ENCODE measurements around the gene ZNF184.
A peak's percentile ranks its signal among the peaks of the same experiment; 100 is the strongest.

ZNF184 gene

DNA sequence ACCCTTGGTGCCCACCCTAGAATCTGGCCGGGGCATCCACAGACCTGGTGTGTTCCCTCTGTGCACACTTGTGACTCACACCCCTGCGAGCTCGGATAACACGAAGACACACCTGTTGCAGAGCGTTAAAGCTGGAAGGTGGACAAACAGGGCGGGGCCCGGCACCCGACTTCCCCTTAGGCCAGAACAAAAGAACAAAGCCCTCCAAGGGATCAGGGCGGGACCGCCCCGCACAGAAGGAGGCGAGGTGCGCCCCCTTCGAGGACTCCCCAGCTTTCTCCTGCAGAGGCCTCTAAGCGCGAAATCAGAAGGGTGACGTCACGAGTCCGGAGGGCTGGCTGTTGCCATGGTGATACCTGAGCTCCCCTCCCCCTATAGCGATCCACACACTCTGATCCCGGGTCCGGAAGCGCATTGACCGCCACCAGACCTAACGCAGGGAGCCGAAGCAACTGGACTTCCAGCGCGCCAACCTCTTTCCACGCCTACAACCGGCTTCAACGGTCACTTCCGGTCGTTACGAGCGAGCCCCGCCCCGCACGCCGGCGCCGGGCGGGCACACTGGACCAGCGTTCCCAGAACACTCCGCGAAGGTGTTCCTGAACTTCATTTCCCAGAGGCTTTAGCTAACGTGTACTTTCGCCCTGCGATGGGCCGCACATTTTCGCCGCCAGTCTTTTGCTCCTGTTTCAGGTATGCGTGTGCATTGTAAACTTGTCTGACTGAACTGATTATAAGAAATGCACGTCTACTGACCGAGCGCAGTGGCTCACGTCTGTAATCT lies at the start of gene ZNF184:
TSS of gene ZNF184 (minus strand) at position 489 of the 784 bp plus-strand sequence. CDS start 811 bp downstream, outside the sequence.
- DNase-seq, result peak; percentile 86

DNA sequence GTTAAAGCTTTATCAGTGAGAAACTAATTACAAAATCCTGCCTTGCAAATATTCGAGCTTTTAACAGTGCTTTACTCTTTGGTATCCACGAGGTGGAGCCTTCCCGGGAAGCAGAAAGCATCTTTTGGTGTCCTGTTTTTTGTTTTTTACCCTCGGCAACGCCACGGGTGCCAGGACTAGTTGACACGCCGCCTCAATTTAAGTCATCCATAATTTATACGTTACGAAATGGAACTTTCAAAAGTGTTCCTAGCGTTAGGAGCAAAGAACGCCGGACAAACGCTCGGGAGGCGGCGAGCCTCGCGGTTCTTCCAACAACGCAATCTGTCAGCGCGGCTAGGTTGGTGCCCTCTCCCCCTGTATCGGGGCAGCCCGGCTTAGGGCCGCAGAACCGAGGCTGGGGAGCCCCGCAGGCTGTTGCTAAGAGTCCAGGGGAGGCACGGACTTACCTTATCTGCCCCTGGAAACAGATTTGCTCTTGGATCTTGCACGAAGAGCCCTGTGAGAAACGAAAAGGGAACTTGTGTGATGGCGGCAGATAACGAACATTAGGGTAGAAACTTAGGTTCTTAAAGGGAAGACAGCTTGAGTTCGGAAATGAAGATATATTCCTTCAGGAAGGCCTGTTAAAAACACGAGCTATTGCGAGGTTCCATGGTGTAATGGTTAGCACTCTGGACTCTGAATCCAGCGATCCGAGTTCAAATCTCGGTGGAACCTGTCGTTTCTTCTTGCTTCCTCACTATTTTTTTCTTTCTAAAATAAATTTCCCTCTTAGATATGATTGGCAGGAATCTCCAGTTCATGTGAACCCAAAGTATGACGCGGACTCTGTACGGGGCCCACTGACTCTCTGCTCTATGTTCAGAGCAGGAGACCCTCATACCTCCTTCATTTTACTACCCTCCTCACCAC lies 46.2 kb upstream of the ZNF184 start:
- peak; percentile 78 for DNase-seq

DNA sequence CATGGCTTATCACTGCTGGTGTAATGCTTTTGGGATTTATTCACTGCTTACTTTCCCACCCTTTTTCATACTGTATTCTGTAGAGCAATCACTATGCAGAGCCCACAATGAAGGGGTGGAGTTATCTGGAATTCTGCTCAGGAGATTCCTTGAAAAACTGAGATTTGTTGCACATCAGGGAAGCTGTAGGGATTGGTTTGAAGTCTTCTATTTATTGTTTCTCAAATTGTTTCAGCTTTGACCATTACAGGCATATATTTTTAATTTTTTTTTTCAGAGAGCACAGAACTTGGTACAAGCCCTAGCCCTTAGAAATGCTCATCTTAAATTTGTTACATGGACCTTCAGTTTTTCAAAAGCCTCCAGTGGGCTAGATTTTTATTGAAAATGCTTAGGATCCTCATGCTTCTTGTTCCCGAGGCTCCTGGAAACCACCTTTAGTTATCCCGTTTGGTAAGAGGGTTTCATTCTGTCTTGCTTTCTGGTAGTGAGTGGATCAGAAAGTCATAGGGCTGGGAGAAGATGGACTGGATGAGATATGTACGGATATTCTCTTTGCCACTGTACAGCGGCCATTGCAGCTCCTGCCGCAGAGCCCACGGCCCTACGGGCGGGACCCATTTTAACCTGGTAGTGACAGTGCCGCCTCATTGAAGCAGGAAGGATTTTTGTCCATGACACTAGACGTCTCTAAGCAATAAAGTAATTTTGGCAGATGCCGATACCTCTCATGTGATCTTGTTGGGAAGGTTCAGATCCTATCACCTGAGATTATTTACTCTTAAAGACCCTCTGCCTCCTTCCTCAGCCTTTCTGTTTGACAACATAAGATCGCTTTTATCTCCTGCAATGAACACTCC lies 45.3 kb upstream of the ZNF184 start:
- DNase-seq, result no peak

DNA sequence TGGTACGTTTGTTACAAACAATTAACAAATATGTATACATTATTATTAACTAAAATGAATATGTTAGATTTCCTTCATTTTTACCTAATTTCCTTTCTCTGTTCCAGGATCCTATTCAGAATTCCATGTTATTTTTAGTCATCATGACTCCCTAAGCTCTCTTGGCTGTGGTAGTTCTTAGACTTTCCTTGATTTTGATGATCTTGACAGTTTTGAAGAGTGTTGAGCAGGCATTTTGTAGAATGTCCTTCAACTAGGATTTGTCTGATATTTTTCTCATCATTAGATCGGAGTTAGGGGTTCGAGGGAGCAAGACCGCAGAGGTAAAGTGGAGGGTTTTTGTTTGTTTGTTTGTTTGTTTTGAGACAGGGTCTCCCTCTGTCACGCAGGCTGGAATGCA lies 44.3 kb upstream of the ZNF184 start:
- DNase-seq, result no peak

DNA sequence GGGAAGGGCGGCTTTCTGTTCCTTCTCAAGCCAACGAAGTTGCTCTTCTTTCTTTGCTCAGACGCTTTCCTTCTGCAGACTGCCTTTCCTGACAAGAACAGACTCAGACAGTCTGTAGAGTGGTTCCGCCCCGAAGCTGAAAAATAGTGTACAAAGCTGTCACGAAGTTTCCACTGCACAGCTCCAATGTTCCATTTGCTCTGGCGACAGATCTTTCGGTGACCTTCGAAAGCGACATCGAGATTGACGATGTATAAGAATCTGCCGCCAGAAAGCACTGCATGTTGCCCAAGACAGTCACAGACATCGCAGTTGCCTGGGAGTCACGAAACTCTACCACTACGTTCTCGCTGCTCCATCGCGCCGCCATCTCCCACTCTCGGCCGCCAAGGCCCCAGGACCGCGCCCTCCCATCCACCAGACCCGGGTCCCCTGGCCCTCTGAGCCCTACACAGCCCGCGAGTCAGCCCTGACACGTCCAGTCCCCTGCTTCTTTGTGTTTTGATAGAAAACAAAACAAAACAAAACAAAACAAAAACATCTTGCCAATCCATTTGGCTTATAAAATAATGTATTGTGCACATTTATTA lies 42.1 kb upstream of the ZNF184 start:
- DNase-seq, result no peak

DNA sequence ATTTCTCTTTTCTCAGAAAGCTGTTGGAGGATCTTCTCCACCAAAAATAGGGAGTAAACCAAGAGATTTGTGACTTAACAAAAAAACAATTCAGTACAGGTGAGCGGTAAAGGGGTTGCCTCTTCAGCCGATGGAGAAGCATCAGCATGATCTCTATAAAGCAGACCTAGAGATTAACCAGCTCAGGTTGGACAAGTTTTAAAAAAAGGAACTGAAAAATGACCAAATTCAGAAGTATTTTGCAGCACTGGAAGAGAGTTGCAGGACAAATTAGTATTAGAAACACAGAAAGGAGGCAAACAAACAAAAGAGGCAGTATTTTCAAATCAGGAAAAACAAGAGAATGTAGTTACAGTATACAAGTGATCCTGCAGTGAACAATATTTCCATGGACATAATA lies 39.6 kb upstream of the ZNF184 start:
- no peak for DNase-seq

DNA sequence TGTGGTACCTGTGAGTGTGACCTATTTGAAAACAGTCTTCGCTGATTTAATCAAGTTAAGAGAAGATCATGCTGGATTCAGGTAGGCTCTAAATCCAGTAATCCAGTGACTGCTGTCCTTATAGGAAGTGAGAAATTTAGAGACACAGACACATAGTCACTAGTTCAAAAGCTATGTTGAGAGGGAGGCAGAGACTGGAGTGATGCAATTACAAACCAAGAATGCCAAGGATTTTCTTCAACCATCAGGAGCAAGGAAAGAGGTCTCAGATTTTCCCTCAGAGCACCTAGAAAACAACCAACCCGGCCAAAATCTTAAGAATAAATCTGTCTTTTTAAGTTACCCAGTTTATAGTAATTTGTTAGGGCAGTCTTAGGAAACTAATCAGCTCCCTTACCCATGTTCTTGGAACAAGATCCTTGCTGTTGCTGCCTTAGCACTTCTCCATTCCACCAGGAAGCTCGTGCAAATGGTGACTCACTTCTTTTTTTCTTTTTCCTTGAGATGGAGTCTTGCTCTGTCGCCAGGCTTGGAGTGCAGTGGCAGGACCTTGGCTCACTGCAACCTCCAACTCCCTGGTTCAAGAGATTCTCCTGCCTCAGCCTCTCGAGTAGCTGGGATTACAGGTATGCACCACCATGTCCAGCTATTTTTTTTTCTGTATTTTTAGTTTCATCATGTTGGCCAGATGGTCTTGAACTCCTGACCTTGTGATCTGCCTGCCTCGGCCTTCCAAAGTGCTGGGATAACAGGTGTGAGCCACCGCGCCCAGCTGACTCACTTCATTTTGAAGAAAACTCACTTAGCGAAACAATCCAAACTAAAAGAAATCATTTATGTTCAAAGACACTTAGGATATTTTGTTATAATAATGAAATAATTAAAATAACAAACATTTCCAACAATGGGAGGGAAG lies 34.4 kb upstream of the ZNF184 start:
- no peak for DNase-seq

DNA sequence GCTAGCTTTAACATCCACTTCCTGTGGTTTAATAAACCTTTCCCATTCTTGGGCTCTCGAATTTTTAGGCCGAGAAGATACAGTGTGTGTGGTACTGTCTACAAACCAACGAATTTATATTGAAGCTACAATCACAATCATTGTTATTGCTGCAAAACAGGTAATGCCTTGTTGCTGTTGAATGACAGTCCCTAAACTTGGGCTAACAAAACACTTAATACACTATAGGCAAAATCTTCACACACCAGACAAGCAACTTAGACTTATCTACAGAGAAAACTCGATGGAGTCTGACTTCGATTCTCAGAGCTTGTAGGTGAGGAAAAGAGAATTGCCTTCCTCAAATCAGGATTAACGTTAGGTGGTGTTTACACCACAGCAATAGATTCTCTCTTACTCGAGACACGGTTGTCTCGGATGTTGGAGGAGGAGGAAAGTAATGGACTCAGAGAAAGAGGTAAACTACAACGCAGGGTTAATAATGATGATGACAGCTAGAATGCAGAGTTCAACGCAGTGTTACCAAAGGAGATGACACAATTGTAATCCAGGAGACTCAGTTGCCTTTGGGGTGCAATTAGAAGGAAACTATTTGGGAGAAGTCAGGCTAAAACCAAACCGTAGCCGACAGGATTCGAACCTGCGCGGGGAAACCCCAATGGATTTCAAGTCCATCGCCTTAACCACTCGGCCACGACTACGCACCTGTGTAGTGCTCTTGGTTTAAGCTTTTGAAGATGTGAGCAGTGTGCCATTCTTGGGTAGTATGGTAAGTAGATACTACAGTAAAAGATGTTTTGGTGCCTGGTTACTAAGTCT lies 32.5 kb upstream of the ZNF184 start:
- peak; percentile 54 for DNase-seq

DNA sequence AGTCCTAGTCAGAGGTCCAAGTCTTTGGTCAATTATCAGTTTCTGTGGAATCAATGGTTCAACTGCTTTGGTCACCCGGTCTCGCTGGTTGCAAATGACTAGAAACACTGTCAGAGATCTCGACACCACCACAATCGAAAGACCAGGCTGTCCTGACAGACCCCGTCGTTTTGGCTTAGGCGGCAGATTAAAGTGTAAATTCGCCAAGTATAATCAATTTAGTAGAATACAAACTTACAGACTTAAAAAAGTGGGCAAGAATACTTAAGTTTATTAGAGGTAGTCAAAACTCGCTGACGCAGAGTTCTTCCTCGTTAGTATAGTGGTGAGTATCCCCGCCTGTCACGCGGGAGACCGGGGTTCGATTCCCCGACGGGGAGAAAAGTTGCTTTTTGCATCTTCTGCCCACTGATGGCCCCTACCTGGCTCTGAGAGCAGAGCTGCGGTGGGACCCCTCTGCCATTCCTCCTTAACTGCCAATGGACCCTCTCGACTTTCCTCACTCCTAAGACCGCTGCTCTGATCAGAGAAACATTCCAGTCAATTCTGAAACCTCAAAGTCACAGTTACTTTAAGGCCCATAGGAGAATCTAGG lies 30.6 kb upstream of the ZNF184 start:
- DNase-seq, result peak; percentile 87

DNA sequence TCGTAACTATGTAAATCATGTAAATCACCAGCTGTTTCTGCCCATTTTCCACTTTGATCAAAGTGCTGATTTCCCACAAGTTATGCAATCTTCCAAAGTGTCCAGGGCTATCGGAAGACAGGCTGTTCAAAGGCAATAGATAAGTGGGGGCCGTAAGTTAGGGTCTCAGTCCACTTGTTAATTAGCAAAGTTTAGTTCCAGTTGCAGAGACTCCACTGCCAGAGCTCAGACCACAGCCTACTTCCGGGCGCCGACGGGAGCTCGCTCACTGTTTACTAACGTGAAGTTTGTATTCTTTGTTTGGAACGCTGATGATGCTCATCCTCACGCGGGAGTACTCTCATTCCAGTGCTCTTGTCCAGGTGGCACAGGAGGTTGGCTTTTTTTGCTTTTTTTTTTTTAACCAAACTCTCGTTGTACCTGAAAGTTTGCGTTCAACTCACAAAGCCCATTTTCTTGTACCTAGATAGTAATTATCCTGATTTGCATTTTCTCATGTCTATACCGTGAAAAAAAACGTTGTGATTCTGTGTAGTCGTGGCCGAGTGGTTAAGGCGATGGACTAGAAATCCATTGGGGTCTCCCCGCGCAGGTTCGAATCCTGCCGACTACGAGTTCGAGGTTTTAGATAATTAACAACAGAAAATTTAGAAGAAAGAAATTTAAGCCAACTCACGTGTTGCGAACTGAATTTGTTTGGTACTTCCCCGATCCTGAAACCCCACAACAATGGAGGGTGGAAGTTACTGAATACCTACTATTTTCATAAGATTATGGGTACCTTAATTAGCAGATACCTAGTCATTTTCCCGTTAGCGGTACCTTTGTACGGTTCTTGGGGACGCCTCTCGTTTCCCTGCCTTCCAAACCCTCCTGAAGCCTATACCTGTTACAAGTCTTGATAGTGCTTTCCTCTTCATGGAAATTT lies 29.9 kb upstream of the ZNF184 start:
- DNase-seq, result peak; percentile 86

DNA sequence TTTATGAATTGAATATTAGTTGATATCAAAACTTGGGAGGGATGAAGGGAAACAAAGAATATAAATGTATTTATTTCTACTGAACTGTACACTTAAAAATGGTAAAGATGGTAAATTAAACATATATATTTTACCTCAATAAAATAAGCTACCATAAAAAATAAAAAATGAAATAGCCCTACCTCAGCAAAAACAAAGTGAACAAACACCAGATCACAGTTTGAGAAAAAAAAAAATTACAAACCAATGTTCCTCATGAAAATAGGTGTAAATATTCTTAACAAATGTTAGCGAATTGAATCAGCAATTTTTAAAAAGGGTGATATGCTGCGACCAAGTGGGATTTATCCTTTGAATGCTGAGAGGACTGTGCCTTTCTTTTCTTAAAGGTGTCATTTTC lies 28.3 kb upstream of the ZNF184 start:
- DNase-seq, result no peak

DNA sequence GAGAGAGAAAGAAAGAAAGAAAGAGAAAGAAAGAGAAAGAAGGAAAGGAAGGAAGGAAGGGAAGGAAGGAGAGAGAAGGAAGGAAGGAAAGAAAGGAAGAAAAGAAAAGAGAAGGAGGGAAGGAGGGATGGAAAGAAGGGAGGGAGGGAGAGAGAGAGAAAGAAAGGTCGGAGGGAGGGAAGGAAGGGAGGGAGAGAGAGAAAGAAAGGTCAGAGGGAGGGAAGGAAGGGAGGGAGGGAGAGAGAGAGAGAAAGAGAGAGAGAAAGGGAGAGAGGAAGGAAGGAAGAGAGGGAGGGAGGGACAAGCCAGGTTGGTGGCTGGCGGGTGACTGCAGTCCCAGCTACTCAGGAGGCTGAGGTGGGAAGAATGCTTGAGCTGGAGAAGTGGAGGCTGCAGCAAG lies 27.3 kb upstream of the ZNF184 start:
- DNase-seq, result no peak

DNA sequence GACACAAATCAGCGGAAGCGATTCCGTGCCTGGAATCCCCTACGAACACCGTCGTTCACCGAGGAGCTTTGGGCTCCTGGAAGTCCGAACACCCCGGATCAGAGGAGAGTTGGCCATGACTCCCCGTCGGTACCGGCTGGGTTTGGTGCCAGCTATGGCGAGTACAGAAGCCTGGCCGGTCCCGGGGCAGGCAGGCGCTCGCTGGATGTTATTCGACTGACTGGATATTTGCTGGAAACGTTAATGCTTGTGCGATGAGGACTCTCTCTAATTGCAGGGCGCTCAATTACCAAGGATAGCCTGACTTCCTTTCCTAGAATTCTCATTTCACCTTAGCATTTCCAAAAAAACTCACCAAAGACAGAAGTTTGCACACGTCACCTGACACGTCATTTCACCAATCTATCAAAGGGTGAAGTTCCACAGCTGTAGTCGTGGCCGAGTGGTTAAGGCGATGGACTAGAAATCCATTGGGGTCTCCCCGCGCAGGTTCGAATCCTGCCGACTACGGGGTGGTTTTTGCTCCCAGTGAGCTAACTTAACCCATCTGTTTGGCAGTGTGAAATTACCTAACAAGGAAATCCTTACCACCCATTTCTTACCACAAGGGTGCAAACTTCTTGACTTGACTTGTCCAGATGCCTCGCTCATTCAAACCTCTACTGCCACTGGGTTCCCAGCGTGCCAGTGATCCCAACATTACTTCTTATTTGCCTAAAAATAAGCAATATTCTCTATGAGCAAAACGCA lies 22.7 kb upstream of the ZNF184 start:
- DNase-seq, result peak; percentile 81

DNA sequence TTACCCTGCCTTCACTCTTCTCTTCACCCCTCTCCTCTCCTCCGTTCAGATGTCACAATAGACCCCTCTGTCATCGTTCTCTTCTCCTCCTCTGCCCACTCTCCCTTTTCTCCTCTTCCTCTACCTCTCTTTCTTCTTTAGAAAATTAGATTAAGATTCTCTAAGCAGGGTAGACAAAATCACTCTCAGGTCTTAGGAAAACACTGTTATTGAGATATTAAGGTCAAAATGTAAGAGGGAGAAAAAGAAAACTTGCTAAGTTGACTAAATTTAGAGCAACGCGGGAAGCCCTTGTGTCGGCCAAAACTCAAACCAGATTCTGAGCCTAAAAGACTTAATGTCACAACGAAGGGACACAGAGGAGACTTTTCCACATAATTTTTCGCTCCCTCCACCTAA lies 22.1 kb upstream of the ZNF184 start:
- DNase-seq, result no peak

DNA sequence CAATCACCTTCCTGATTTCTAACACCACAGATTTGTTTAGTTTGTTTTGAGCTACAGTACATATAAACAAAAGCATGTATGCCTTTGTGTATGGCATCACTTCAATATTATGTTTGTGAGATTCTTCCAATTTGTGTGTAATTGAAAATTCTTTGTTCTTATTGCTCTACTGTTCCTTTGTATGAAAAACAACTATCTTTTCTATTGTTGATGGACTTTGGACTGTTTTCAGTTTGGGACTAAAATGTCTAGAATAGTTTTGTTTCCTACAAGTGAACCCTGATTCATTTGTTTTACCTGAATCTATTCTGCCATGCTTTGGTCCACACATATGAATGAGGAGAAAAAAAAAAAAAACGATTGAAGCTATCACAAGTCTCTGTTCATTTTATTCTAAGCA lies 21.2 kb upstream of the ZNF184 start:
- no peak for DNase-seq

DNA sequence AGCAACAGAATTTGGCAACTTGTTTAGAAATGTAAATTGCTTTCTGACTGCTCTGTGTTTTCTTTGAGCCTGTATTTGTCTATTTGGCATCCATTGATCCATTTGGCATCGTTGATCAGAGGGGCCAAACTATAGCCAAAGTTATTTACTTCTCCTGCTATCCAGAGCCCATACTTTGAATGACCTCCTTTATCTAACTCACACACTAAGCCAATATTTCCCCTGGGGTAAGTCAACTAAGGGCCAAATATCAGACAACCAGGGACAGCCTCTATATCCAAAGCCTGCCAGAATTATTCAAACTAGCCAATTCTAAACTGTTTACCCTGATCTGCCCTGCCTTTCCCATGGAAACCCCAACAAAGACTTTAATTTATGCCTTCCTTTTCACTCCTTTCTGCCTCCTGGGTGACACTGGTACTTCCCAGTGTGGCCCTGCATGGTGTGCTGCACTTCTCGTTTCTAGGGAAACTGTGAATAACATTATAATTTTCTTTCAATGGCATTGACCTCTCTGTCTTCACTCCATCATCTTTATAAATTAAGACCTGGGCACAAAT lies 19.8 kb upstream of the ZNF184 start:
- no peak for DNase-seq

DNA sequence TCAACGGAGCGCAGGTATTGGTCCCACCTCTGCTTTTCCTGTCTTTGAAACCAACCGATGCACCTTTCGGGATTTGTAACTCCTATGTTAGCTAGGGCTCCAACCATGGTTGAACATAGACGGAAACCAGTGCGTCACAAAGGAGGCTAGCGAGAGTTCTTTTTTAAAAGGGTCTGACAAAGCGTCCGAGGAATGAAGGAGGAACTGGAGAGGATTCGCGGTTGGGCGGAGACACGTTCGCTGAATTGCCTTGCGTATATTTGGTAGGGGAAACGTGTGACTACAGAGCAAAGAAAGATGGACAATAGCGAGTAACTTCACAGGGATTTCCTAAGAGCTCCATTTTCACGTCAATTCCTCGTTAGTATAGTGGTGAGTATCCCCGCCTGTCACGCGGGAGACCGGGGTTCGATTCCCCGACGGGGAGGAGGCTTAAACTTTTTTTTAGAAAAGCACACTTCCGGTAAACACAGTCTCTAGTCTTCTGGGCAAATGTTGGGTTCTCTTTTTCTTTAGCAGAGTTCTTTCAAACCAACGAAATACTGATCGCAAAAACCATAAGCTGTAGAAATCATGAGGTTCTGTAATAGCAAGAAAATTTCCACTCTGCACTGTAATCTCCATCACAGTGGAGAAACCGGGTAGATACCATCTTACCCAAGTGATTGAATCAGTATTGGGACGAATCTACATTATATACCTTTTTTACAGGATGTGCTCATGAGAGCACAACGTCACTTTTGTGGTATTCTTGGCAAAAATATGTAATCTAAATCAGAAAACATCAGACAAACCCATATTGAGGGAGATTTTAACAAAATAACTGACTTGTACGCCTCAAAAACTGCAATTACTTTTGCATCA lies 6.6 kb upstream of the ZNF184 start:
- DNase-seq, result peak; percentile 90
